GM18907 (cell line): ENCODE results near the gene ZNF584.

Experiments used
- ATAC-seq: cut with Tn5 transposase; IDR thresholded peaks from one replicate; pipeline ENCODE4 v1.9.1; 2021; ENCODE audit warnings: mild to moderate bottlenecking, moderate library complexity; ENCODE audit not compliant: unreplicated experiment

ZNF584 gene

DNA sequence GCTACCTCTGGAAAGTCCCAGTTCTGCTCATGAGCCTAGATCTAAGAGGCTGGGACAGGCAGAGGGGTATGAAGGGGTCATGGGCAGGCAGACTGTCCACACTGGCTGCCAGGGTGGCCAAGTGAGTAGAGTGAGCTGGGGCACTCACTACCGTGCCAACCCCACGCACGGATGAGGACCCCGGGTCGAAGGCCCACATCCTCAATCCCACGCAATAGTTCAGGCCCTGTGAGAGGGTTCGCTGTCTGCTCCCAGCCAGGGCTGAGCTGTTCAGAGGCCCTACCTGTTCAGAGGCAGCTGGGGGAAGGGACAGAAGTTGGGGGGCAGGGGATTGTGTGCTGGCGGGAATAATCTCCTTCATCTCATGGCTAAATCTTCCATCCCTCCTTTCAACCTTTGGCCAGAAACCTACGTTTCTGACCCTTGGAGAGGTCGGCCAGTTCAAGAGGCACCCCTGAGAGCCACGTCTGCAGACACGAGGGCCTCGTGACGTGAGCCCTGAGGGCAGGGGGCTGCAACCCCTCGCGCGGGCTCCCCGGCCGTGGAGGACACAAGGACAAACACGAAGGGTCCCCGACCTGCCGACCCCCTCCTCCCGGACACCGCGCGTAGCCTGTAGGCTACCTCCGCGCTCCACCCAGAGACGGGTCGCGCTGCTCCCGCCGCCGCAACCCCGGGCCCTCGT lies 22.4 kb upstream of the ZNF584 start:
- peak; percentile 15 for ATAC-seq

- ATAC-seq, result peak; percentile 83
Measured at GRCh38 chr19:58386576-58387337, 21.7 kb upstream of the ZNF584 start, which contains the start of gene RPS5. RPS5 (plus strand) TSS chr19:58387269; CDS start chr19:58388138, 869 bp downstream.

DNA sequence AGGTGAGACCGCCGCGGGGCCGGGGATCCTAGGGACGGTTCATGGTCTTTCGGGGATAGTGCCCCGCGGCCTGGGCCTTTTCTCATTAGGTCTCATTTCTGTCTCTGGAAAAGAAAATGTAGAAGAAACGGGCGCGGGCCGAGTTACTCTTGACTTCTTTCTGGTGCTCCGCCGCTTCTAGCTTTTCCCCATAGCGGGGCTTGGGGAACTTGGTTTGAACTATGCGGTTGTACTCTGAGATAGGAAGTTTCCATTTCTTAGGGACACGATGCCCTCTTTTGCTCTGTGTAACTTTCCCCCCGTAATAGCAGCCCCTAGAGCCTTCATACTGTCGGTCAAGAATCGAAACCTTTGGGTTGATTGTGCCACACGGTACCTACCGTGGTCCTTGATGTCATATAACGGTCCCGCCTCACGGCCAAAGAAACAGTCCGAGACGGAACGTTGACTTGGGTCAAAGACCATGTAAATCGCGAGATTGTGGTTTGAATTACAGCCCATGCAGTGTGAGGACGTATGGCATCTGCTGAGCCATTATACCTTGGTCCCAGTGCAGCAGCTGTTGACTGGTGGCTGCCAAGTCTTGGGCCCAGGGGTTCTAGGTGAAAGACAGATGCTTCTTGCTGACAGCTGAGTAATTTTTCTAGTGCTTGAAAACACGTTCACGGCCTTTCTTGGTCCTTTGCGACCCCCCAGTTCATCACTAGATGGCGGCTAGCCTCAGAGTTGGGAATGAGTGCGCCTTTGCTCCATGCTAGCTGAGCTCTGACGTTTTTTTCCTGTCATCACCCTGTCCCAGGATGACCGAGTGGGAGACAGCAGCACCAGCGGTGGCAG lies 20.9 kb upstream of the ZNF584 start:
- ATAC-seq, result no peak

DNA sequence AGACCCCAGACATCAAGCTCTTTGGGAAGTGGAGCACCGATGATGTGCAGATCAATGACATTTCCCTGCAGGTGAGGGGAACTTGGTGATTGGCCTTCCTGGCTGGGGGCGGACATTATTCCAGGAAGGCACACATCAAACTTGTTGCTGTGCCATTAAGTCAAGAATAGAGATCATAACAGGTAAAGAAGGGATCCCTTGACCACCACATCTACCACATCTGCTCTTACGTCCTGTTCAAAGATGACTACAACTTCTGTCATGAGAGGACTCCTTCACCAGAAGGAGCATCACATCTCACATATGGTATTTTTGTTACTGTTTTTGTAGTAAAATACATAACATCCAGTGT lies 20.3 kb upstream of the ZNF584 start:
- no peak for ATAC-seq

DNA sequence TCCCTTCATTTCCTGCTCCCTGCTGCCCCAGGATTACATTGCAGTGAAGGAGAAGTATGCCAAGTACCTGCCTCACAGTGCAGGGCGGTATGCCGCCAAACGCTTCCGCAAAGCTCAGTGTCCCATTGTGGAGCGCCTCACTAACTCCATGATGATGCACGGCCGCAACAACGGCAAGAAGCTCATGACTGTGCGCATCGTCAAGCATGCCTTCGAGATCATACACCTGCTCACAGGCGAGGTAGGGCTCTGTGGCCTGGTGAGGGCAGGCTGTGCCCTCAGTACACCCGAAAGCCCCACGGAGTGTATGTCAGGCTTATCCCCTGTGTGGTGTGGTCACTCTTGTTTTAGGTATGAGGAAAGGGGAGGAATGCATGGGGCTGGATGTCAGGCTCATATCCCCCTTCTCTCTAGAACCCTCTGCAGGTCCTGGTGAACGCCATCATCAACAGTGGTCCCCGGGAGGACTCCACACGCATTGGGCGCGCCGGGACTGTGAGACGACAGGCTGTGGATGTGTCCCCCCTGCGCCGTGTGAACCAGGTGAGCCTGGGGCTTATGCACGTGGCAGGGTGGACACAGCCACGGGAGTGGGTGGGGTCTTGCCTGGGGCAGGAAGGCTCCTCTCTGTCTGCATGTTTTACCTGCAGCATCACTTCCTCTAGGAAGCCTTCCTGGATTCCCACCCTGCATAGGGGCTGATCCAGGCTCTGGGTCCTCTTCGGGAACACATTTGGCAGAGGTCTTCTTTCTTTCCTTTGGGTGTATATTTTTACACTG lies 15.3 kb upstream of the ZNF584 start:
- ATAC-seq, result no peak

- ATAC-seq, result no peak
Measured at GRCh38 chr19:58393725-58394033, 14.8 kb upstream of the ZNF584 start.

DNA sequence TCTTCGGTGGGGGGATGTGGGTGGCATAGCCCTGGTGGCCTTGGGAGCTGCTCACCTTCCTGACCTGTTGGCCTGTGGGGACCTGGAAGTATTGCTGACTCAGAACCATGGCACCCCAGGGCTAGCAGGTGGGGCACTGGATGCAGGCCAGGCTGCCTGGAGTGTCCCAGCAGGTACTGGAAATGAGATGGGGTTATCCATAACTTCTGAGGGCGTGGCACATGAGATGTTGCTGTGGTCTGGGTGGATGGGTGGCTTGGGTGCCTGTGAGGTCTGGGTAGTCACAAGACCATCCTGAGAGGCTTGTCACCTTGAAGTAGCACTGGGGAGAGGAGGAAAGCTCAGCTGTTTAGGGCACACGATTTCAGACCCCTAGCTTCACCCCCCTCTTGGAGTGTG lies 13.6 kb upstream of the ZNF584 start:
- no peak for ATAC-seq

DNA sequence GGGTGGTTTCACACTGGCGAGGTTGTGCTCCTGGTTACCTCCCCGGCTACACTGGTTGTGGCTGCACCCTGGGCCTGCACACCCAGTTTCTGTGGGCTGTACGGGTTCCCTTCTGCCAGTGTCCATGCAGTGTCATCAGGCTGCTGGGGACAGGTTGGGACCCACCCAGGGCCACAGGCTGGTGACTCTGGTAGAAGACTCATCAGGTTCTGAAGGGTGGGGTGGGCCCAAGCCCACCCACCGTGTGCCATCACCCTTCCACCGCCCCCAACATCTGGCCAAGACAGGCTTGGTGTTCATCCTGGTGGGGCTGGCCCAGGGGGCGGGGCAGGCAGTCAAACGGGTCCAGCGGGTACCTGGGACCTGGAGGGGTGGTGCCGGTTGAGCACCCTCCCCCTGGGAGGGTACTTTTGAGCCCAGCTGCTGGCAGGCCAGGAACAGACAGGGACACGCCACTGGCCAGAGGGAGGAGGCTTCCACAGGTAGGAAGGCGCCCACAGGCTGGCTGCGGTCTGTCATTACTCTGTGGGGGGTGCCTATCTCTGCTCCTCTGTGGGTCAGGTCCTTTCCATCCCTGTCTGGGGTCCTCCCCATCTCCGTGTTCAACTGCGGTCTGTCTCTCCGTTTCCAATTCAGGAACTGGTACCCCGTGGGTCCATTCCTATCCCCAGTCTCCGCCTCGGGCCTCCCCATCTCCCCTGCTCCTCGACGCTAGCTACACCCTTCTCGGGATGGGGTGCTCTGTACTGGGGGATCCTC lies 13.1 kb upstream of the ZNF584 start, which contains the start of gene RNF225:
Gene RNF225, plus strand, starts transcription at position 437 of the 759 bp plus-strand sequence. CDS start 434 bp downstream, outside the sequence.
- no peak for ATAC-seq

- ATAC-seq, result no peak
Measured at GRCh38 chr19:58395979-58396627, 12.3 kb upstream of the ZNF584 start.

- ATAC-seq, result no peak
Measured at GRCh38 chr19:58396691-58397532, 11.5 kb upstream of the ZNF584 start.

DNA sequence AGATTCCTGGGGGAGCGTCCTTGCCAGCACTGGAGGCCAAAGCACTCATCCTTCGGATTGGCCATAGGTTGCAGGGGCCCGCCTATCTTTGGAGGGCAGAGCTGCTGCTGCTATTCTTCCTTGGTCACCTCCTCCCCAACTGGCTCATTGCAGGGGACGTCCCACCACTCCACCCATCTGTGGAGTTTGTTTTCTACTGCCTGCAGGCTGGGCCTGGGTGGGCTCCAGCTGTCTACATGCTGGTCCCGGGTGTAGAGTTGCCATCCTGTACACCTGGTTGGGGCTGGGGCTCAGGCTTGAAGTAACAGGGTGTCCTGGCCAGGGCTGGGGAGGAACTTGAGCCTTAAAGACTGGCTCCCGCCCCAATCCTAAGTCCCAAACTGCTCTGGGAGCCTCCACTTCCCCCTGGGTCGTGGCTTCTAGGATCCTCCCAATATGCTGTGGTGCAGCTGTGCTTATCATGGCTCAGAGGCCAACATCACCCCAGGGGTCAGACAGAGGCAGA lies 10.9 kb upstream of the ZNF584 start:
- no peak for ATAC-seq

DNA sequence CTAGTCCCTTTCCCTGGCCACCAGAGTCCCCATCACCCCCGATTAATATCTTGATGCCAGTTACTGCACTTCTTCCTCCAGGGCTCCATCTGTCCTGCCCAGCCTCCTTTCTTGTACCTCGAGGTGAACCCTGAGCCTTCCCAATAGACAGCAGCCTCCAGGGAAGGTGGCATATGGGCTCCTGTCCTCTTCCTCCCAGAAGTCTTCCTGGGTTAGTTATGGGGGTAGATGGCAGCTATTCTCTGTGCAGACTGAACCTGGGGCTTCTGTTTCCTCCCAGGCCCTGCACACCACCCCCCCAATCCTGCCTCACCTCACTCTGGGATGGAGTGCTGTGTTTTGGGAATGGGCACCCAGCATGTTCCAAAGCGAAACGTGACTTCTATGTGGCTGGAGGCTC lies 10.4 kb upstream of the ZNF584 start:
- no peak for ATAC-seq

- ATAC-seq, result no peak
Measured at GRCh38 chr19:58398545-58398944, 9.9 kb upstream of the ZNF584 start.

- ATAC-seq, result no peak
Measured at GRCh38 chr19:58399903-58400302, 8.5 kb upstream of the ZNF584 start.

DNA sequence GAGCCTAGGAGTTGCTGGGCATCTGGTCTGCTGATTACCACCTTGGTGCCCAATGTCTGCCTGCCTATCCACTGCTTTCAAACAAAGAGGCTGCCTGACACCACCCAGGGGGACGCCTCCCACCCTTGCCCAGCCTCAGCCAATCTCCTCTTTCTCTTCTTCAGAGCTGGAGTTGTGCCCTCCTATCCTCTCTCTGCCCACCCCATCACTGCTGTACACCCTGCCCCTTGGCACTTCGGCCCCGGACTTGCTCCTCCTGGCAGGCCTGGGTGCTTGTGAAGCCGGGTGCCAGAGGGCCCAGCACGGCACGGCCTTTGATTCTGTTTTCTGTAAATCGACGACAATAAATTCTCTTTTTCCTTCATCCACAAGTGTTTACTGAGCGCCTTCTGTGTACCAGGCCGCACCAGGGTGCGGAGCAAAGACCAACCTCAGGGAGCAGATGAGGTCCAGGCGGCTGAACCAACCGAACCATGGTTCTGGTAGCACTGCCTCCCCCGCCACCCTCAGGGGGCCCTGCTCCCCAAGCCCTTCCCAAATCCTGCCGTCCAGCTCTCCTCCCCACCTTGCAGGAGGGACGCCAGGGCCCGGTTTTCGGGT lies 8.0 kb upstream of the ZNF584 start:
- ATAC-seq, result no peak

GRCh38 chr19:58400916-58401839 lies 7.3 kb upstream of the ZNF584 start:
- ATAC-seq, result peak; percentile 98

GRCh38 chr19:58401840-58402421 lies 6.5 kb upstream of the ZNF584 start:
- ATAC-seq, result no peak
